GM23338 (cell line): ENCODE data around the gene DGKB.

Experiments
- EZH2 ChIP-seq: fragments of 200-600 bp; sonication (generic); IDR thresholded peaks from one replicate; pipeline ENCODE4 v1.8.0; 2017; ENCODE audit warnings: antibody characterized with exemption, mild to moderate bottlenecking, low read depth; ENCODE audit not compliant: unreplicated experiment
- POLR2AphosphoS5 ChIP-seq: IDR thresholded peaks from 2 replicates; pipeline ENCODE4 v1.6.1; 2016; ENCODE audit warnings: antibody characterized with exemption, low read depth
- TF ChIP-seq, protein P1 (sequence below), 2 experiments: fragments of 200-600 bp in 1 of 2; sonication (generic) in 1 of 2; conservative IDR thresholded peaks; 2 replicates each; pipeline versions ENCODE4 v1.5.1 to v1.6.1; 2016 to 2017; ENCODE audit warnings: antibody characterized with exemption in 2 of 2, low read depth in 2 of 2, mild to moderate bottlenecking in 2 of 2, moderate library complexity in 1 of 2

- TF ChIP-seq, protein P1, sequence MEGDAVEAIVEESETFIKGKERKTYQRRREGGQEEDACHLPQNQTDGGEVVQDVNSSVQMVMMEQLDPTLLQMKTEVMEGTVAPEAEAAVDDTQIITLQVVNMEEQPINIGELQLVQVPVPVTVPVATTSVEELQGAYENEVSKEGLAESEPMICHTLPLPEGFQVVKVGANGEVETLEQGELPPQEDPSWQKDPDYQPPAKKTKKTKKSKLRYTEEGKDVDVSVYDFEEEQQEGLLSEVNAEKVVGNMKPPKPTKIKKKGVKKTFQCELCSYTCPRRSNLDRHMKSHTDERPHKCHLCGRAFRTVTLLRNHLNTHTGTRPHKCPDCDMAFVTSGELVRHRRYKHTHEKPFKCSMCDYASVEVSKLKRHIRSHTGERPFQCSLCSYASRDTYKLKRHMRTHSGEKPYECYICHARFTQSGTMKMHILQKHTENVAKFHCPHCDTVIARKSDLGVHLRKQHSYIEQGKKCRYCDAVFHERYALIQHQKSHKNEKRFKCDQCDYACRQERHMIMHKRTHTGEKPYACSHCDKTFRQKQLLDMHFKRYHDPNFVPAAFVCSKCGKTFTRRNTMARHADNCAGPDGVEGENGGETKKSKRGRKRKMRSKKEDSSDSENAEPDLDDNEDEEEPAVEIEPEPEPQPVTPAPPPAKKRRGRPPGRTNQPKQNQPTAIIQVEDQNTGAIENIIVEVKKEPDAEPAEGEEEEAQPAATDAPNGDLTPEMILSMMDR (conservative IDR thresholded peaks at IDR 0.05; ENCODE audit: low read depth in 2 of 2) = no peak
- TF ChIP-seq EZH2 (no peak), POLR2AphosphoS5 (no peak)
These were observed 317.3 kb downstream of the DGKB start for GRCh38 chr7:14585232-14585631.
